Natural killer cell (primary cell): ENCODE results near the gene TRAPPC3L. TPM values are rescaled to one million over a fixed set of nuclear protein-coding genes. Genes with fewer than 3 reads are reported as not detected.

ENCODE experiments used
- ATAC-seq, 3 donors: fragments of 150-1000 bp in 2 of 3; fragments of 200-7000 bp in 1 of 3; cut with Tn5 transposase; 1 replicate in 1 of 3; 2 replicates in 2 of 3; pipeline ENCODE4 v1.10.0; 2021; ENCODE audit warnings: mild to moderate bottlenecking in 2 of 3, moderate library complexity in 2 of 3
- DNase-seq, 2 donors: peaks; one replicate each; pipeline versions ENCODE4 v3.0.0 to v3.0.0-alpha.2; 2013 to 2021; ENCODE audit warnings: mixed read lengths in 1 of 2
- H3K27ac ChIP-seq: one replicate; pipeline ENCODE4 v1.5.1; 2013; ENCODE audit warnings: mild to moderate bottlenecking, low read length
- H3K27me3 ChIP-seq: one replicate; pipeline ENCODE4 v1.6.1; 2013; ENCODE audit warnings: low read length; ENCODE audit not compliant: control insufficient read depth, insufficient read depth
- H3K36me3 ChIP-seq: one replicate; pipeline ENCODE4 v1.6.1; 2013; ENCODE audit warnings: low read length; ENCODE audit not compliant: control insufficient read depth, insufficient read depth
- H3K4me1 ChIP-seq: one replicate; pipeline ENCODE4 v1.6.1; 2013; ENCODE audit warnings: low read length; ENCODE audit not compliant: control insufficient read depth, insufficient read depth
- H3K4me3 ChIP-seq: one replicate; pipeline ENCODE4 v1.5.1; 2013; ENCODE audit warnings: low read length
- H3K9me3 ChIP-seq: one replicate; pipeline ENCODE4 v1.6.1; 2013; ENCODE audit warnings: low read length; ENCODE audit not compliant: control insufficient read depth, insufficient read depth
- H3K27ac Mint-ChIP-seq, 2 donors: one replicate each; pipeline ENCODE4 v1.8.0; 2022; ENCODE audit warnings: mild to moderate bottlenecking in 2 of 2, mixed read lengths in 2 of 2, moderate library complexity in 1 of 2
- H3K27me3 Mint-ChIP-seq, 2 donors: one replicate each; pipeline ENCODE4 v1.8.0; 2022; ENCODE audit warnings: low read depth in 2 of 2, mixed read lengths in 2 of 2
- H3K36me3 Mint-ChIP-seq: one replicate; pipeline ENCODE4 v1.8.0; 2022; ENCODE audit warnings: mixed read lengths
- H3K4me1 Mint-ChIP-seq, 2 donors: one replicate each; pipeline ENCODE4 v1.8.0; 2022; ENCODE audit warnings: mixed read lengths in 2 of 2
- H3K4me3 Mint-ChIP-seq: one replicate; pipeline ENCODE4 v1.8.0; 2022; ENCODE audit warnings: mild to moderate bottlenecking, moderate library complexity, mixed read lengths
- H3K9me3 Mint-ChIP-seq, 2 donors: one replicate each; pipeline ENCODE4 v1.8.0; 2022; ENCODE audit warnings: mixed read lengths in 2 of 2
- WGBS: methylation state at CpG from one replicate; pipeline ENCODE4 v1.1.7; 2013; ENCODE audit warnings: missing lambda C conversion rate; ENCODE audit not compliant: insufficient coverage; 5-methylcytosine and 5-hydroxymethylcytosine counted together
- intact Hi-C: fragments of 100-400 bp; cut with micrococcal nuclease; formaldehyde crosslinking; loops from one replicate; pipeline ENCODE4 v1.14.2; 2022
- total RNA-seq, 4 donors: library from RNA; stranded (reverse); fragments of 120-200 nt in 1 of 4; gene quantifications; one replicate each; pipeline versions ENCODE4 v1.2.3 to v1.2.4, GENCODE V29; 2013 to 2022
- TF ChIP-seq, protein P1 (sequence below): fragments of 200-600 bp; IDR thresholded peaks from one replicate; pipeline ENCODE4 v1.8.0; 2022; ENCODE audit warnings: antibody characterized with exemption

TRAPPC3L gene
- total RNA-seq, 3 donors from 2014 or later (not counting 1 experiment from before 2014, with no cell fraction given), result 0.66 TPM; not detected in 2

- H3K4me1 ChIP-seq, result peaks cover 4% of the 10 kb centered on the region
- peaks cover 12% of the 10 kb centered on the region for H3K36me3 ChIP-seq
- peak within 1 kb of the TSS; percentile 88 for H3K27ac ChIP-seq
- H3K4me1 Mint-ChIP-seq, result peaks cover 43 to 44% of the 10 kb centered on the region in 2 donors
- intact Hi-C loops, result loop anchor here (1.0 to 5.0 kb wide), 6 partner anchors 35 to 470 kb away; partner anchors contain the start of genes KPNA5, NT5DC1, TSPYL1 and TSPYL4
- H3K9me3 ChIP-seq, result no peaks in the 10 kb centered on the region
- under 1% methylated on average over 62 of the region's 62 CpGs for WGBS
- peak; percentile 91 to 99 (median 92) for ATAC-seq
- H3K4me3 Mint-ChIP-seq, result peak within 1 kb of the TSS; percentile 98
- H3K27ac Mint-ChIP-seq, result peak within 1 kb of the TSS; percentile 99
- TF ChIP-seq, protein P1, sequence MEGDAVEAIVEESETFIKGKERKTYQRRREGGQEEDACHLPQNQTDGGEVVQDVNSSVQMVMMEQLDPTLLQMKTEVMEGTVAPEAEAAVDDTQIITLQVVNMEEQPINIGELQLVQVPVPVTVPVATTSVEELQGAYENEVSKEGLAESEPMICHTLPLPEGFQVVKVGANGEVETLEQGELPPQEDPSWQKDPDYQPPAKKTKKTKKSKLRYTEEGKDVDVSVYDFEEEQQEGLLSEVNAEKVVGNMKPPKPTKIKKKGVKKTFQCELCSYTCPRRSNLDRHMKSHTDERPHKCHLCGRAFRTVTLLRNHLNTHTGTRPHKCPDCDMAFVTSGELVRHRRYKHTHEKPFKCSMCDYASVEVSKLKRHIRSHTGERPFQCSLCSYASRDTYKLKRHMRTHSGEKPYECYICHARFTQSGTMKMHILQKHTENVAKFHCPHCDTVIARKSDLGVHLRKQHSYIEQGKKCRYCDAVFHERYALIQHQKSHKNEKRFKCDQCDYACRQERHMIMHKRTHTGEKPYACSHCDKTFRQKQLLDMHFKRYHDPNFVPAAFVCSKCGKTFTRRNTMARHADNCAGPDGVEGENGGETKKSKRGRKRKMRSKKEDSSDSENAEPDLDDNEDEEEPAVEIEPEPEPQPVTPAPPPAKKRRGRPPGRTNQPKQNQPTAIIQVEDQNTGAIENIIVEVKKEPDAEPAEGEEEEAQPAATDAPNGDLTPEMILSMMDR, result no peak
- H3K36me3 Mint-ChIP-seq, result no peaks in the 10 kb centered on the region
- peaks cover 5 to 10% of the 10 kb centered on the region in 2 donors for H3K27me3 Mint-ChIP-seq
- H3K27me3 ChIP-seq, result no peaks in the 10 kb centered on the region
- peak within 1 kb of the TSS; percentile 66 for H3K4me3 ChIP-seq
- H3K9me3 Mint-ChIP-seq, result no peaks in the 10 kb centered on the region
- DNase-seq, result peak; percentile 96 to 99
Observed at GRCh38 chr6:116570856-116571682, 25.6 kb upstream of the TRAPPC3L start, which contains the start of gene RWDD1. RWDD1 (plus strand) TSS chr6:116571504; CDS start chr6:116571583, 79 bp downstream.

DNA sequence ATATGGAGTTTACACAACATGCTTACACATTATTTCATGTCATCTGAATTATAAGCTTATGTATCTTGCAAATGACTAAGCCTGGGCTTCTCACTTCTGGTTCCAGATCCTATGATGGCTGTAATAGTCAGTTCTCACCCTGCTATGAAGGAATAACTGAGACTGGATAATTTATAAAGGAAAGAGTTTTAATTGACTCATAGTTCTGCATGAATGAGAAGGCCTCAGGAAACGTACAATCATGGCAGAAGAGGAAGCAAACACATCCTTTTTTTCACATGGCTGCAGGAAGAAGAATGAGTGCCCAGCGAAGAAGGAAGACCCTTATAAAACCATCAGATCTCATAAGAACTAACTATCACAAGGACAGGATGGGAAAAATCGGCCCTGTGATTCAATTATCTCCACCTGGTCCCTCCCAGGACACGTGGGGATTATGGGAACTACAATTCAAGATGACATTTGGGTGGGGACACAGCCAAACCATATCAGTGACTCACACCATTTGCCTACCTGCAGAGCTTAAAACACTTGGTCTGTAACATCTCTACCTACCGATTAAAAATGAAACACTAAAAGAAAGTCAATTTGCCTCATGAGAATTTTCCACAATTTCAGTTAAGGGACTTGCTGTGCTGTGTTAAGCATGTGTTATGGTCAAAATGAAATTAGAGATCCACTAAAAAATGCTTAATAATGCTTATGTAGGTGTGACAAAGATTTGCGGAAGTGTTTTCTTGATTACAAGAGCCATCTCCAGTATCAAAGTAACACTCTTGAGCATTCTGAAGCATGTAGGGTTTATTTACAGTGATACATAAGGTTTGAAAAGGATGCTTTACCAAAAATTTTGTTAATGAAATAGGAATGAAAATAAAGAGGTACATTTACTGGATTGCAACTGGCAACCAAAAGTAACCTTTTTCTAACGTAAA is 23.6 kb upstream of the TRAPPC3L start:
- H3K36me3 Mint-ChIP-seq, result no peaks in the 10 kb centered on the region
- TF ChIP-seq, protein P1, result no peak
- peaks cover 2% of the 10 kb centered on the region for H3K36me3 ChIP-seq
- no peak for DNase-seq
- no peaks in the 10 kb centered on the region for H3K9me3 Mint-ChIP-seq
- H3K4me3 ChIP-seq, result no peak overlapping the region
- peaks cover 37 to 41% of the 10 kb centered on the region in 2 donors for H3K4me1 Mint-ChIP-seq
- 41% methylated on average over 6 of the region's 7 CpGs for WGBS
- H3K27ac ChIP-seq, result no peak overlapping the region
- peaks cover 2% of the 10 kb centered on the region for H3K27me3 ChIP-seq
- H3K4me3 Mint-ChIP-seq, result peak overlapping the region; percentile 21
- peaks cover 12% of the 10 kb centered on the region for H3K4me1 ChIP-seq
- H3K9me3 ChIP-seq, result no peaks in the 10 kb centered on the region
- peaks cover 18 to 22% of the 10 kb centered on the region in 2 donors for H3K27me3 Mint-ChIP-seq
- intact Hi-C loops, result no loop called here
- no peak for ATAC-seq
- no peak overlapping the region for H3K27ac Mint-ChIP-seq

DNA sequence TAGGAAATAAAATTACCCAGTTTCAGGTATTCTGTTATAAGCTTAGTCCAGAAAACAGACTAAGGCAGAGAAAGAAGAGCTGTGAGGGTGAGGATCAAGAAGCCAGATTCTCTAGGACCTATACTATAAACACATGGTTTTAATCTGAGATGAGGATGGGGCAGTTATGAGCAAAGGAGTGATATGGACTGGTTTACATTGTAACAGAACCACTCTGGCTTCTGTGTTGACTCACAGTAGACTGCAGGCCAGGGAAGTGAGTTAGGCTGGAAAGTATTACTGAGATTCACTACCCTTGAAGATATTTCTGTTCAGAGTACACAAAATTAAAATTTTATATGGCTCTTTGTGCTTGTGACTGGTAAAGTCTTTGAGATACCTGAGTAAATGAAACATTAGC is 22.6 kb upstream of the TRAPPC3L start:
- no peaks in the 10 kb centered on the region for H3K36me3 ChIP-seq
- peaks cover 8% of the 10 kb centered on the region for H3K27me3 ChIP-seq
- H3K4me3 ChIP-seq, result no peak overlapping the region
- Mint-ChIP-seq H3K4me3 (no peak overlapping the region), H3K27me3 (peaks cover 22 to 30% of the 10 kb centered on the region in 2 donors), H3K9me3 (no peaks in the 10 kb centered on the region), H3K27ac (no peak overlapping the region), H3K36me3 (no peaks in the 10 kb centered on the region), H3K4me1 (peaks cover 27 to 31% of the 10 kb centered on the region in 2 donors)
- peaks cover 12% of the 10 kb centered on the region for H3K4me1 ChIP-seq
- no peak for DNase-seq
- TF ChIP-seq, protein P1, result no peak
- intact Hi-C loops, result no loop called here
- no peak overlapping the region for H3K27ac ChIP-seq
- H3K9me3 ChIP-seq, result no peaks in the 10 kb centered on the region
- ATAC-seq, result no peak
